Right lung (tissue), 10 donors: ENCODE data around the gene HDDC3. TPM values are rescaled to one million over a fixed set of nuclear protein-coding genes. Genes with fewer than 3 reads are reported as not detected.

Source experiments
- DNase-seq, 2 donors: peaks; one replicate each; pipeline ENCODE4 v3.0.0-alpha.2; 2013
- long read RNA-seq, 8 donors: transcript quantifications; one replicate each; lab custom pipeline, GENCODE V29; 2026
- polyA plus RNA-seq, 5 donors: library from polyadenylated mRNA; unstranded; fragments of 120-200 nt; gene quantifications; one replicate each; pipeline versions ENCODE4 v1.2.1 to v1.2.3, GENCODE V29; 2013; ENCODE audit warnings: inconsistent platforms in 1 of 5, low replicate concordance in 1 of 5; ENCODE audit not compliant: insufficient read length in 5 of 5, insufficient read depth in 1 of 5

Gene HDDC3
- polyA plus RNA-seq, result 10 to 100 TPM; 11.5 to 17.5 (median 16.1) TPM
- long read RNA-seq, donor 1, full-length matches to known transcripts, result 13 of 13 reads
- long read RNA-seq, donor 1, partial matches to known transcripts, result 0 of 13 reads
- long read RNA-seq, donor 1, other reads (novel, unspliced or antisense), result 0 of 13 reads
- long read RNA-seq, donor 2, transcript HDDC3-202 (4 exons, 1,880 nt), result major isoform, 5 of 6 reads
- long read RNA-seq, donor 2, partial matches to known transcripts, result 0 of 6 reads
- long read RNA-seq, donor 2, other reads (novel, unspliced or antisense), result 0 of 6 reads
- long read RNA-seq, donor 3, full-length matches to known transcripts, result 9 of 110 reads
- long read RNA-seq, donor 3, partial matches to known transcripts, result 90 of 110 reads
- long read RNA-seq, donor 3, other reads (novel, unspliced or antisense), result 11 of 110 reads
- long read RNA-seq, donor 4, partial matches to known transcripts, result 0 of 3 reads
- long read RNA-seq, donor 4, other reads (novel, unspliced or antisense), result 0 of 3 reads
- long read RNA-seq, donor 5, full-length matches to known transcripts, result 8 of 8 reads
- long read RNA-seq, donor 5, partial matches to known transcripts, result 0 of 8 reads
- long read RNA-seq, donor 5, other reads (novel, unspliced or antisense), result 0 of 8 reads
- long read RNA-seq, donor 6, full-length matches to known transcripts, result 7 of 7 reads
- long read RNA-seq, donor 6, partial matches to known transcripts, result 0 of 7 reads
- long read RNA-seq, donor 6, other reads (novel, unspliced or antisense), result 0 of 7 reads
- long read RNA-seq, donor 7, transcript HDDC3-202 (4 exons, 1,880 nt), result major isoform, 6 of 7 reads
- long read RNA-seq, donor 7, partial matches to known transcripts, result 0 of 7 reads
- long read RNA-seq, donor 7, other reads (novel, unspliced or antisense), result 0 of 7 reads
- long read RNA-seq, donor 8, partial matches to known transcripts, result 0 of 4 reads
- long read RNA-seq, donor 8, other reads (novel, unspliced or antisense), result 0 of 4 reads

- peak; percentile 77 to 82 for DNase-seq
These were observed at the start of gene HDDC3 for GRCh38 chr15:90931828-90932659. Gene HDDC3, minus strand, starts transcription at chr15:90932549. Its CDS starts 9 bp downstream, at chr15:90932540.

DNA sequence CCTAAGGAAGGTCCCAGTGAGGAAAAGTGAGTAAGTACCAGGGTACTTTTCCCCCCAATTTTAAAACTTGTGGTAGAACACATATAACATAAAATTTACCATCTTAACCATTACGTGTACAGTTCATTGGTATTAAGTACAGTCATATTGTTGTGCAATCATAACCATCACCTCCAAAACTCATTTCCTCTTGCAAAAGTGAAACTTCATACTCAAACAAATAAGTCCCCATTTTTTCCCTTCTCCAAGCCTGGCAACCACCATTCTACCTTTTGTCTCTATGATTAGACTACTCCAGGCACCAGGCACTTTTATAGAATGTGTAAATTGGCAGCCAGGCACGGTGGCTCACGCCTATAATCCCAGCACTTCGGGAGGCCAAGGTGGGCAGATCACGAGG, 49.8 kb upstream of the HDDC3 start:
- DNase-seq, result no peak

DNA sequence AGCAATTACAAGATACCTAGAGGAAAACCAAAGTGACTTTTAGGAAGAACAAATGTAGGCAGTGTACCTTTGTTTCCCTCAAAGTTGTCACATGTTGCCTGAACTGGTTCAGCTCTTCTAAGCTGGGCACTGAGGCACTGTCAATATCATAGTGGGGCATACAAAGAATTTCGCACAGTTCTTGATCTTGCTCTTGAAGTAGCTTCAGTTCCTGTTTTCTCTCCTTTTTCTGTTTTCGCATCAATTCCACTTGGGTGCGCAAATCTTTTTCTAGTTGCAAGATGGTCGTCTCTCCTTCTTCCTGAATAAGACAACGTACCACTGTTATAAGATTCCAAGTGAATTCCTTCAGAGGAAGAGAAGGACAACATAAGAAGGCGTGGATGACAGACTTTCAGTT, 49.3 kb upstream of the HDDC3 start:
- no peak for DNase-seq

DNA sequence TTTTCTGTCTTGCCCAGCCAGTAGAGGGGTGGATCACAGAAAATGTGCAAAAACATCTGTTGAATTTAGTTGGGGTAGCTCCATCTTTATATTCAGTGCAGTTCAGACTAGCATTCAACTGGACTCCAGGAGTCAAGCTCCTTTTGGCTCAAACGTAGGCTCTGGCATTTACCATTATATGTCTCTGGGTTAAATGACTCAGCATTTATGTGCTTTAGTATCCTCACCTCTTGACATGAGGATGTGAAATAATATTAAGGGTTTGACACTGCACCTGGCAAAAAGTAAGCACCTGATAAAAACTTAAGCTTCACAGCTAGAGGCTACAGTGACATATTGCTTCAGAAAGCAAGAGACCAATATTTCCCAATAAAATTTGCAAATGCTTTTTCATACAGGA, 47.2 kb upstream of the HDDC3 start:
- no peak for DNase-seq

DNA sequence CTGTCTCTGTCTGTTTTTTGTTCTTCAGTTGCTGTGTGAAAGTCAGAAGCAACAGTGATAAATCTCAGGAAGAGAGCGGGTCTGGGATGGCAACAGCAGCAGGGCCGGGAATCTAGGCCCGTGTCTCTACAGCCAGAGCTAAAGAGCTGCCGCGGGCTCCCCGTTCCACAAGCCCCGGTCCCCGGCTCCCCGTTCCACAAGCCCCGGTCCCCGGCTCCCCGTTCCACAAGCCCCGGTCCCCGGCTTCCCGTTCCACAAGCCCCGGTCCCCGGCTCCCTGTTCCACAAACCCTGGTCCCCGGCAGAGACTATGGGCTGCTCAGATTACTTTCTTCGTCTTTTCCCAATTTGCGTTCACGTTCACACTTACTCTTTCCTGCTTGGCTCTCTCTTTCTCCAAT, 41.9 kb upstream of the HDDC3 start:
- no peak for DNase-seq

DNA sequence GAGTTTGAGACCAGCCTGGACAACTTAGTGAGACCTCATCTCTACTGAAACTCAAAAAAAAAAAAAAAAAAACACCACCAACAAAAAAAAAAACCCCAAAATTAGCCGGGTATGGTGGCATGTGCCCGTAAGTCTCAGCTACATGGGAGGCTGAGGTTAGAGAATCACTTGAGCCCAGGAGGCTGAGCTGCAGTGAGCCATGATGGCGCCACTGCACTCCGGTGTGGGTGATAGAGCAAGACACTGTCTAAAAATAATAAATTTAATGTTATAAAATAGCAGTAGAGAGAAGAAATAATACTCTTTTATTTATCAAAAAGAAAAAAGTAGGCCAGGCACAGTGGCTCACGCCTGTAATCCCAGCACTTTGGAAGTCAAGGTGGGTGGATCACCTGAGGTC, 39.8 kb upstream of the HDDC3 start:
- DNase-seq, result no peak

- DNase-seq, result no peak
These were observed 37.9 kb upstream of the HDDC3 start for GRCh38 chr15:90970274-90970673.

- no peak for DNase-seq
These were observed 36.1 kb upstream of the HDDC3 start for GRCh38 chr15:90968434-90968833.

DNA sequence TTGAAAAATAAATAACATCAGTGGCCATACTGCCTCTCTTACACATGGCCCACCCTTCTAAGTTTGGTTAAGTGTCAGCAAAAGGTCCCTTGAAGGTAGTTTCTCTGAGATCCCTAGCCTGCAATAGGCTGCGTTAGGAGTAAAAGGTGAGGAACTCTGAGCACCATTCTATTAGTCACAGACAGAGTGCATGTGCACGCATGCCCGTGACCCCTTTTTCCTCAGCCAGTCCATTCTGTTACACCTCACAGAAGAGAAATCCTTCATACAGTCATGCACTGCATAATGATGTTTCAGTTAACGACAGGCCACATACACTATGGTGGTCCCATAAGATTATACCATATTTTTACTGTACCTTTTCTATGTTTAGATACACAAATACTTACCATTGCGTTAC, 34.9 kb upstream of the HDDC3 start:
- DNase-seq, result no peak

- DNase-seq, result no peak
These were observed 33.9 kb upstream of the HDDC3 start for GRCh38 chr15:90966262-90966661.

DNA sequence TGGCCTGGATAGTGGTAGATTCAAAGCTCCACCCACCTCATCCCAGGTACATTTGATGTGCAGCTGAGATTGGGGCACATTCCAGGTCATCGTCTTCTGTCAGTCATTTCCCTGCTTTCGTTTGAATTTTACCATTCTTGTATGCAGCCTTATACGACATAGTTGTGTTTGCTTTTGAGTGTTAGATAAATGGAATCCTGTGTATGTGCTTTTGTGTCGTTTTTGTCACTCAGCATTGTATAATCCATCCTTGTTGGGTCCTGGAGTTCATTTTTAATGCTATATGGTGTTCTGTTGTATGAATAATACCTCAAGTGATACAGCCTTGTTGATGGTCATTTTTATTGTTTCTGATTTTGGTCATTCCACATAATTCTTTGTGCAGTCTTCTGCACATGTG, 29.7 kb upstream of the HDDC3 start:
- no peak for DNase-seq

DNA sequence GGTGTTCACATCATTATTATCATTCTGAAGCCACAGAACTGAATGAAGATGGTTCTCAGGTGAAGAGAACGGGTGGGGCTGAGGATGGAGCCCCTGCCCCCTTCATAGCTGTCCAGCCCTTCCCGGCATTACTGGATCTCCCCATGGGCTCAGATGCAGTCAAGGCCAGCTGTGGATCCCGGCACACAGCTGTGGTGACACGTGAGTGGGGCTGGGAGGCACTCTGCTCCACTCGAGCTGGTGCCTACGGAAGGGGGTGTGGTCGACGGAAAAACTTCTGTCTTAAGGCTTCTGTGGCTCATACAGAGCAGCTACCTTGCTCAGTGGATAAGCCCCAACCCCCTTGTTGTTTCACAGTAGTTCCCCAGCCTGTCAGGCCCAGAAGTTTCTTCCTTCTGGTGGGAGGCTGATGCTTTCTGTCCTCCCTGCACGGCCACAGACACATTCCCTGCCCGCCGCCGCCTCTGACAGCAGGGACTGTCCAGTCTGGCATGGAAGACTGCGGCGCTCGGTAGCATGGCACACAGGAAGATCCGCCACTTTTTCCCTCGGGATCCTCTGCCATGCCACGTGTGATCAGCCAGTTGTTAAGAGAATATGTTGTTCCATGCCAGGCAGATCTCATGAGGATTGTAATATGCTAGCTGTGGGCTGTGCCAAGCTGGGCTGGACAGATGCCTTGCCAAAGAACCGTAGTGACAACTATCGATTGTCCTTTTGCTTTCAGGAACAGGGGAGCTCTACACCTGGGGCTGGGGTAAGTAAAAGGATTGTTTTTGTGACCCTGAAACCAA, 28.1 kb upstream of the HDDC3 start:
- DNase-seq, result no peak

- no peak for DNase-seq
These were observed 27.5 kb upstream of the HDDC3 start for GRCh38 chr15:90959894-90960293.

GRCh38 chr15:90959028-90959595, 26.8 kb upstream of the HDDC3 start:
- DNase-seq, result no peak

DNA sequence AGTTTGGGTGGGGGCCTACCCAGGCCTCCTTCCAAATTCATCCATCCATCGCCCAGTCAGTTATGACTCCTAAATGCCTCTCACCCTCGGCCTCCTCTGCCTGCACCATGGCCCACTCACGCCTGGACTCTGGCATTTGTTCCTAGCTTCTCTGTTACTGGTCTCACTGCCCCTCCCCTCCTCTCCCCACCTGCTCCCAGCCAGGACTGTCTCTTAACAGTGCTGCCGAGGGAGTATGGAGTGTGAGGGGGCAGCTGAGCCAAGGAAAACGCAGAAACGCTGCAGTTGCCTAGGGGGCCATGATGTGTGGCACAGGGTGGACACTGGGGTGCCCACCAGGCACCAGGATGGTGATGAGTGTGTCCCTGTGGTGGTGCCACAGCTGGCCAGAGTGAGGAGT, 25.4 kb upstream of the HDDC3 start:
- no peak for DNase-seq

DNA sequence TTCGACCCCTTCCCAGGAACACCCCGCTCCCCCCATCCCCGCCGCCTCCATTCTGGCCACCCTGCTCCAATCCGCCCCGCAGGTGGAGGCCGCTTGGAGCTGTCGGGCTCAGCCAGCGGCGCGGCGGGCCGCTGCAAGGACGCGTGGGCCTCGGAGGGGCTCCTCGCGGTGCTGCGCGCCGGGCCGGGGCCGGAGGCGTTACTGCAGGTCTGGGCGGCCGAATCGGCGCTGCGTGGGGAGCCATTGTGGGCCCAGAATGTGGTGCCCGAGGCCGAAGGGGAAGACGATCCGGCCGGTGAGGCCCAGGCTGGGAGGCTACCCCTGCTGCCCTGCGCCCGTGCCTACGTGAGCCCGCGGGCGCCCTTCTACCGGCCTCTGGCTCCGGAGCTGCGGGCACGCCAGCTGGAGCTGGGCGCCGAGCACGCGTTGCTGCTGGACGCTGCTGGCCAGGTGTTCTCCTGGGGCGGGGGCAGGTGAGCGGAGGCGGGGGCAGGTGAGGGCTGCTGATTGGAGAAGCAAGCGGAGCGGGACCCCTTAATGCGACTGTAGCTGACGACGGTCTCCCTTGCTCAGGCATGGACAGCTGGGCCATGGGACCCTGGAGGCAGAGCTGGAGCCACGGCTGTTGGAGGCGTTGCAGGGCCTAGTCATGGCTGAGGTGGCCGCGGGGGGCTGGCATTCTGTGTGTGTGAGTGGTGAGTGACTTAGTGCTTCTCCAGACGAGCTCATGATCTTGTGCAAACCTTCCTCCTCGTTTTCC, 24.9 kb upstream of the HDDC3 start:
- DNase-seq, result no peak

GRCh38 chr15:90956274-90957030, 24.1 kb upstream of the HDDC3 start:
- DNase-seq, result peak; percentile 74 to 77

DNA sequence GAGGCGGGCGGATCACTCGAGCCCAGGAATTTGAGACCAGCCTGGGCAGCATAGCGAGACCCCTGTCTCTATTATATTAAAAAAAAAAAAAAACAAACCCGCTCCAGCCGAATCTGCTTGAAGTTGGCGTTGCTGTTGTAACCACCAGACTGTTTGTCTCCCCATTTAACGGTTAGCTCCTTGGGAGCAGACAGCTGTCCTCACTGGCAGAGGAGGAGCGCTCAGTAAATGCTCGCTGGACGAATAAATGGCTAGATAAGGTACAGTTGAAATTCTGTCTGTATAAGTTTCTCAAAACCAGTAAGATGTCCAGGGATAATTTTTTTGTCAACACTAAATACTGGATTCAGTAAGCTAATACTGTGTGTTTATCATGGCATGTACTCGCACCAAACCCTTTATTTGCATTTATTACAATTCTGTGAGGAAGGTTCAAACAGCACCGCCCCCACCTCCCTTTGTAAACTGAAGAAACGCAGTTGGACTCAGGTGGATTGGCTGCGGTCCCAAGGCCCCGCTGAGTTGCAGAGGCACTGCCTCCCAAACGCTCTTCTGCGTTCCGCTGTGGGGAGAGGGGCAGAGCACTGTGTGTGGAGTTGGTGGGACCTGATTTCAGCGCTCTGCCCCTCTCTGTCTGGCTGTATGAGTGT, 23.4 kb upstream of the HDDC3 start:
- DNase-seq, result no peak
